ENCODE data around the gene SAE1. TPM values are rescaled to one million over a fixed set of nuclear protein-coding genes. Genes with fewer than 3 reads are reported as not detected.
"Not testable (repeated sequence)": the region's sequence is repeated elsewhere in the genome, so short reads cannot be mapped to it uniquely, and the experiment has no call there.

The SAE1 gene
- 59.3 TPM for total RNA-seq
- long read RNA-seq, transcript SAE1-202 (8 exons, 1,851 nt) = minor isoform, 10 of 279 reads
- long read RNA-seq, transcript SAE1-201 (9 exons, 2,049 nt) = major isoform, 203 of 279 reads
- long read RNA-seq, partial matches to known transcripts = 12 of 279 reads
- long read RNA-seq, other reads (novel, unspliced or antisense) = 52 of 279 reads

GRCh38 chr19:47130589-47131227 lies at the start of gene SAE1:
SAE1 (plus strand) TSS chr19:47130835; CDS start chr19:47130931, 96 bp downstream.
- DNase-seq (ENCODE audit: low spot score) = peak; percentile 100

GRCh38 chr19:47081095-47081494 lies 49.5 kb upstream of the SAE1 start:
- DNase-seq (ENCODE audit: low spot score) = no peak

GRCh38 chr19:47082493-47082892 lies 48.1 kb upstream of the SAE1 start:
- no peak for DNase-seq (ENCODE audit: low spot score)

- DNase-seq (ENCODE audit: low spot score) = no peak
Measured at GRCh38 chr19:47084879-47085439, 45.7 kb upstream of the SAE1 start.

GRCh38 chr19:47086280-47086679 lies 44.4 kb upstream of the SAE1 start:
- DNase-seq (ENCODE audit: low spot score) = no peak

GRCh38 chr19:47089767-47090350 lies 40.8 kb upstream of the SAE1 start:
- no peak for DNase-seq (ENCODE audit: low spot score)

GRCh38 chr19:47093254-47093653 lies 37.4 kb upstream of the SAE1 start:
- no peak for DNase-seq (ENCODE audit: low spot score)

- DNase-seq (ENCODE audit: low spot score) = no peak
Measured at GRCh38 chr19:47093841-47094240, 36.8 kb upstream of the SAE1 start.

GRCh38 chr19:47094557-47095475 lies 35.8 kb upstream of the SAE1 start:
- no peak for DNase-seq (ENCODE audit: low spot score)

- no peak for DNase-seq (ENCODE audit: low spot score)
Measured at GRCh38 chr19:47095476-47096099, 35.0 kb upstream of the SAE1 start.

GRCh38 chr19:47096100-47096704 lies 34.4 kb upstream of the SAE1 start:
- no peak for DNase-seq (ENCODE audit: low spot score)

GRCh38 chr19:47096721-47097120 lies 33.9 kb upstream of the SAE1 start:
- DNase-seq (ENCODE audit: low spot score) = no peak

- no peak for DNase-seq (ENCODE audit: low spot score)
Measured at GRCh38 chr19:47097396-47098201, 33.0 kb upstream of the SAE1 start.

GRCh38 chr19:47098608-47099007 lies 32.0 kb upstream of the SAE1 start:
- no peak for DNase-seq (ENCODE audit: low spot score)

- DNase-seq (ENCODE audit: low spot score) = no peak
Measured at GRCh38 chr19:47099576-47100050, 31.0 kb upstream of the SAE1 start.

- DNase-seq (ENCODE audit: low spot score) = no peak
Measured at GRCh38 chr19:47100290-47100689, 30.3 kb upstream of the SAE1 start.

- DNase-seq (ENCODE audit: low spot score) = not testable (repeated sequence)
Measured at GRCh38 chr19:47101116-47101515, 29.5 kb upstream of the SAE1 start.

- no peak for DNase-seq (ENCODE audit: low spot score)
Measured at GRCh38 chr19:47102346-47103060, 28.1 kb upstream of the SAE1 start.

GRCh38 chr19:47104680-47105079 lies 26.0 kb upstream of the SAE1 start:
- DNase-seq (ENCODE audit: low spot score) = no peak
